Erythroblast (primary cell): ENCODE measurements around the gene CMBL.
"Not testable (repeated sequence)": the region's sequence is repeated elsewhere in the genome, so short reads cannot be mapped to it uniquely, and the experiment has no call there.

Experiments used
- DNase-seq, 2 experiments: peaks; one replicate each; lab custom pipeline; 2025; lab: John Stamatoyannopoulos, UW
- GATA1 ChIP-seq: IDR thresholded peaks from 2 replicates; pipeline ENCODE4 v1.6.1; 2011; ENCODE audit warnings: low read depth, mild to moderate bottlenecking, control low read depth, low read length, moderate library complexity
- POLR2A ChIP-seq: IDR thresholded peaks from 2 replicates; pipeline ENCODE4 v1.6.1; 2011; ENCODE audit warnings: mild to moderate bottlenecking, low read length

CMBL gene

DNA sequence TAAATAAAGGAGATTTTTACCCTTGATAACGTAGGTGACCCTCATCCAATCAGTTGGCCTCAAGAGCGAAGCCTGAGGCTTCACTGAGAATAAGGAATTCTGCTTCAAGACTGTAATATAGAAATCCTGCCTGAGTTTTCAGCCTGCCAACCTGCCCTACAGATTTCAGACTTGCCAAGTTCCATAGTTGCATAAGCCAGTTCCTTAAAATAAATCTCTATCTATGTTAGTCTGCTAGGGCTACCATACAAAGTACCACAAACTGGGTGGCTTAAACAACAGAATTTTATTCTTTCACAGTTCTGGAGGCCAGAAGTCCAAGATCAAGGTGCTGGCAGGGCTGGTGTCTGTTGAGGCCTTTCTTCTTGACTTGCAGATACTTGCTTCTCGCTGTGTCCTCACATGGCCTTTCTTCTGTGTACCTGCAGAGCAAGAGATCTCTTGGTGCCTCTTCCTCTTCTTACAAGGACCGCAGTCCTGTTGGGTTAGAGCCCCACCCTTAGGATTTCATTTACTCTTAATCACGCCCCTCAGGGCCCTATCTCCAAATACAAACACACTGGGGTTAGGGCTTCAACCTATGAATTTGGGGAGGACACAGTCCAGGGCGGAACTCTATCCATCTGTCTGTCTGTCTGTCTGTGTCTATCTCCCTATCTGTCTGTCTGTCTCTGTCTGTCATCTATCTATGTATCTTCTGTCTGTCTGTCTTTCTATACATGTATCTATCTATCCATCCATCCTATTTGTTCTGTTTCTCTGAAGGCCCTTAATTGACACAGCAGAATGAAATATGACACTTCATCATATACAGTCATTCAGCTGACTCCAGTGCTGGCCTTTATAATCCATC lies 17.0 kb upstream of the CMBL start:
- no peak for DNase-seq
- TF ChIP-seq POLR2A, result no peak
- no peak for TF ChIP-seq GATA1

DNA sequence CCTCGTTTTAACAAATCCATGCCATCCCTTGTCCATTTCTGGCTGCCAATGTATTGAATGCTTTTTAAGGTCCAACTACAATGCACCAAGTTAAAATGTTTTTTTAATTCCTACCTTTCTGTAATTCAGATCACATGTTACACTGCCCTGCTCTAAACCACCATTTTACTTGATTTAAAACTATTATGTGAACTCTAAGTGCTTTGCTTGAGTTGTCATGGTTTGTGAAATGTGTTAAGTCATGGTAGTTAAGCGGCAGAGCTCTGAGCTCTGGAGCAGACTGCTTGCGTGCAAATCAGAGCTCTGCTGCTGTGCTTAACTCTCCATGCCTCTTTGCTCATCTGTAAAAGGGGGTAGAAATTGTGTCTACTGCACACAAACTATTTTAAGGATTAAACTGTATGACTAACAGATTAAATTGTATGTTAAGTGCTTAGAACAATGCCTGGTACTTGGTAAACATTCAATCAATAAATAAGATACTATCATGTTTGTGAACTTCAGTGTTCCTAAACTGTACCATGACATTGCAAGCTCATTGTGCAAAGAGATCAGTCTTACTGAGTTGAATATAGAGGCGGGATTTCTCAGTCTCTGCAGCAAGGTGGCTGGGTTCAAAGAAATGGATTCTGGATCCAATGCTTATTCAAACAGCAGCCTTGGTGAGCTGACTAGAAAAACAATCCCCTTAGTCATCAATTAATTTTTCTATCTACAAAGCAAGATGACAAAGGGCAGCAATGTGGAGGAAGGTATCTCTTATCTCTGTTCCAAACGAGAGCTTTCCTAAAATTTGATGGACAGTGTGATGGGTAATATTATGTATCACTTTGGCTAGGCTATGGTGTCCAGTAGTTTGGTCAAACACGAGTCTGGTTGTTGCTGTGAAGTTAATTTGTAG lies 16.1 kb upstream of the CMBL start:
- DNase-seq, result no peak
- TF ChIP-seq POLR2A, result no peak
- no peak for TF ChIP-seq GATA1

DNA sequence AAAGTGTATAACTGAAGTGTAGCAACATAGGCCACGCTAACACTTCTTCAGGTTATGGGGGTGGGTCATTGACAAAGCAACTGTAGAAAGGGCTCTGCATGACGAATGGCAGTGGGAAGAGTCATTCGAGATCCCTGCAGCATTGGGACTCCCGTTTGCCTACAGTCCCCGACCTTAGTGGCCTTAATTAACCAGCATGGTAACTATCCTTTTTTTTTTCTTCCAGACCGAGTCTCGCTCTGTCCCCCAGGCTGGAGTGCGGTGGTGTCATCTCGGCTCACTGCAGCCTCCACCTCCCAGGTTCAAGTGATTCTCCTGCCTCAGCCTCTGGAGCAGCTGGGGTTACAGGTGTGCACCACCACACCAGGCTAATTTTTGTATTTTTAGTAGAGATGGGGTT lies 14.2 kb upstream of the CMBL start:
- TF ChIP-seq GATA1 (no peak), POLR2A (no peak)
- no peak for DNase-seq

DNA sequence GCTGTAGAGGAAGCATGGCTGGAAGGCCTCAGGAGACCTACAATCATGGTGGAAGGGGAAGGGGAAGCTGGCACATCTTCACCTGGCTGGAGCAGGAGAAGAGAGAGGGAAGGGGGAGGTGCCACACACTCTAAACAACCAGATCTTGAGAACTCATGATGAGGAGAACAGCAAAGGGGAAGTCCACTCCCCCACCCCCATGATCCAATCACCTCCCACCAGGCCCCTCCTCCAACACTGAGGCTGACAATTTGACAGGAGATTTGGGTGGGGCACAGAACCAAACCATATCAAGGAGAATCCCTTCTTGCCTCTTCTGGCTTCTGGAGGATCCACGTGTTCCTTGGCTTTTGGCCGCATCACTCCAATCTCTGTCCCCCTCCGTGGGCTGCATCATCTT lies 13.1 kb upstream of the CMBL start:
- no peak for DNase-seq
- TF ChIP-seq POLR2A (no peak), GATA1 (no peak)

DNA sequence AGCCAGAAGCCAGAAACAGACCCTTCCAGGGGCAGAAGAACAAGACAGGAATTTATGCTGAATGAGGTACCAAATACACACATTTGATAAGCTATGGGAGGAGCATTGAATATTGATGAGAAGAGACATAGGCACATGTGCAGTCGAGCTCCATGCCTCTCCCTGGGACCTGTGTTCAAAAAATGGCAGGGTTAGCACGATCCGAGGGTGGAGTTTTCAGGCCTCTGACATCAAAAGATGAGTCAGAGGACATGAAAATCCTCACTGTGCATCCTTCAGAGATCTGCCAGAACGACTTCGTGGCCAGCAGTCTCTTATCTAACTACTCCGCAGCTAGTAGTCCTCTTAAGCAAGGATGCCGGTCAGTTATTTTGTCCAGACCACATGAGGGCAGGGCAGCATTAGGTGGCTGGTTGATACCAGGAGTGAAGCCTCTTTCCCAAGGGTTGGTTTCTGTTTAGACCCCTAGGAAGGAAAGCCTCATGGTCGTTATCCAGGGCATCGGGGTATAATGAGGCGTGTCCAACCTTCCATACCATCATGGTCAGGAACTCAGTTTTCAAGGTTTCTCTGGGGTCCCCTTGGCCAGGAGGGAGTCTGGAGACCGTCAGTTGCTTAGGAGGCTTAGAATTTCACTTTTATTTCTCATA lies 11.6 kb upstream of the CMBL start:
- TF ChIP-seq GATA1, result no peak
- TF ChIP-seq POLR2A, result no peak
- peak; percentile 62 to 65 for DNase-seq

DNA sequence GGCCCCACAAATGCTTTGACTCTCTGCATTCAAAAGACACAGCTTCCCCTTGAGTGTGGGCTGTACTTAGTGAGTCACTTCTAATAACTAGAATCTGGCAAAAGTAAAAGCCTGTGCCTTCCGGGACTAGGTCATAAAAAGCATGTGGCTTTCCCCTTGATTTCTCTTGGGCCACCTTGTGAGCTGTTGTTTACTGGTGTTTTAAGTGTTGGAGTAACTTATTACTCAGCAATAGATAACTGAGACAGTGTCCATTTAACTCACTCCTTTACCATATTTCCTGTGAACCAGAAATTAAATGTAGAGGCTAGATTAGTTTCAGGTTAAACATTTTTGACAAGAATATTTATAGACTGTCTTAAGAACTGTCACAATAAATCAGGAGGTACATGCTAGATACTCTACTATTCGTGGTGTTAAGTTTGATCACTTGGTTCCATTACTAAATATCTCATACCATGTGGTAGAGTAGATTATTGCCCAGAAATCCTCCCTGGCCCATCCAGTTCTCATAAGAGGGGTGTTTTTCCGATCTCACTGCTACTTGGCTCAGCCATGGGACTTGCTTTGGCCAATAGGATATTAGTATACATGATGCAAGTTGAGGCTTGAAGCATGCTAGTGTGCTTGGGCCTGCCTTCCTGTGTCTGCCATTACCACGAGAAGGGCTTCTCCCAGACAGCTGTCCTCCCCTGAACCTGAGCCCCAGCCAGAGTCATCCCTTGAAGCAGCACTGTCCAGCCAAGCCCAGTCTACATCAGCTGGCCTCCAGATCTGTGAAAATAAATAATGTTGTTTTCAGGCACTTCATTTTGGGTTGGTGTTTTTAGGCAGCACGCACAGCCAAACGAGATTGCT lies 10.4 kb upstream of the CMBL start:
- no peak for TF ChIP-seq GATA1
- no peak for TF ChIP-seq POLR2A
- DNase-seq, result no peak

DNA sequence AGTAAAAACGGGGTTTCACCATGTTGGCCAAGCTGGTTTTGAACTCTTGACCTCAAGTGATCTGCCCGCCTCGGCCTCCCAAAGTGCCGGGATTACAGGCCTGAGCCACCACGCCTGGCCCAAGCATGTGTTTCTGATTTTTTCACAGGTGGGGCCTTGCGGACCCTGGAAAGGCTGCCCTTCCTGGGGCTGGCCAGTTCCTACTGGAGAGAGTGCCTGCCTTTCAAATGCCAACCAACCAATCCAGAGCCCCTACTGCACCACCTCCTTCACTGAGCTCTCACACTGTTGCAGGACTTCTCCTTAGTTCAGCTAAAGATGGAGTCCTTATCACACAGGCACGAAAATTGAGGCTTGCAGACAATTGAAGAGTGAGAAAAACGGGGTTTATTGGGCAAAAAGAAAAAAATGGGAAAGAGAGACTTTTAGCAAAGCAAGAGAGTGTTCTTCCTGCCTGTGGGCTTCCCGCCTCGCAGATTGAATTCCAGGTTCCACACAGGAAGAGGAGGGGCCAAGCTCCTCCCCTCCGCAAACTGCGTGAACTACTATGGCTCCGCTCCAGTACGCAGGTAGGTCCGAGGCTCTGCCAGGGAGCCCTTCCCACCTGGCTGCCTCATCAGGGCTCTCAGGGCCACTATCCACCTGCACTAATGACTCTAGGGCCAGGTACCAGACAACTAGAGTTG lies 8.3 kb upstream of the CMBL start:
- TF ChIP-seq POLR2A (no peak), GATA1 (no peak)
- no peak for DNase-seq

DNA sequence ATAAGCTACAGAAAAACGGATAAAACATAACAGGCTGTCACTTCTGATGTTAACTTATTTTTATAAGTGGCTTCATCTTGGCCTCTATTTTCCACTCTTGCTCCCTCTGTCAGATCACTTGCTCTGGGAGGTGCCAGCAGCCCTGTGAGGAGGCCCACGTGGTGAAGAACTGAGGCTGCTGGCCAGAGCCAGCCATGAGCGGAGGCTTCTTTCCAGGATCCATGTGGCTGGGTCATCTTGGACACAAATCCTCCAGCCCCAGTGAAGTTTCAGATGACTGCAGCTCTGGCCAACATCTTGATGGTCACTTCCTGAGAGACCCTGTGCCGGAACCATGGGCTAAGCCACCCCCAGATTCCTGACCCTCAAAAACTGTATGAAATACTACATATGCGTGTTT lies 7.5 kb upstream of the CMBL start:
- no peak for DNase-seq
- TF ChIP-seq GATA1 (no peak), POLR2A (no peak)

DNA sequence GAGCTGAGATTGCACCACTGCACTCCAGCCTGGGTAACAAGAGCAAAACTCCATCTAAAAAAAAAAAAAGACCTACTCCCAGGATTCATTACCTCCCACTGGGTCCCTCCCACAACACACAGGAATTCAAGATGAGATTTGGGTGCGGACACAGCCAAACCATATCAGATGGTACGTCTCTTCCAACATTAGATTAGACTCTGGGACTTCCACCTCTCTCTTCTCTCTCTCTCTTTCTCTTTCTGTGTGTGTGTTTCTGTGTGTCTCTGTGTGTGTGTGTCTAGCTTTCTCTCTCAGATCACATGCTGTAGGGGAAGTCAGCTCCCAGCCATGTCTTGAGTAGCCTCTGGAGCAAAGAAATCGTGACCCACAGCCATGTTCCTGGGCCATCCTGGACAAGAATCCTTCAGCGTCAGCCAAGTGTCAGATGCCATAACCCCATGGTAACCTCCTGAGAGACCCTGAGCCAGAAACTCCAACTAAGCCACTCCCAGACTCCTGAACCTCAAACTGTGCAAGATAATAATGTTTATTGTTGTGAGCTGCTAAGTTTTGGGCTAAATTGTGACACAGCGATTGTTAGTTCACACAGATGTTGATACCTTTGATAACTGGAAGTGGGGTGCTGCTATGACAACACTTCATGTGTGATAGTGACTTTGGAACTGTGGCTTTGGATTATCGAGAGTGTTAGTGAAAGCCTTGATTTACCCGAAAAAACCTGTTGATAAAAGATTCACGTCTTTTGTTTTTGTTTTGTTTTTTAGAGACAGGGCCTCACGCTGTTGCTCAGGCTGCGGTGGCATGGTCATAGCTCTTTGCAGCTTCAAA lies 4.1 kb upstream of the CMBL start:
- peak in 1 of 2 experiments; percentile 23 for DNase-seq
- TF ChIP-seq POLR2A (no peak), GATA1 (no peak)

DNA sequence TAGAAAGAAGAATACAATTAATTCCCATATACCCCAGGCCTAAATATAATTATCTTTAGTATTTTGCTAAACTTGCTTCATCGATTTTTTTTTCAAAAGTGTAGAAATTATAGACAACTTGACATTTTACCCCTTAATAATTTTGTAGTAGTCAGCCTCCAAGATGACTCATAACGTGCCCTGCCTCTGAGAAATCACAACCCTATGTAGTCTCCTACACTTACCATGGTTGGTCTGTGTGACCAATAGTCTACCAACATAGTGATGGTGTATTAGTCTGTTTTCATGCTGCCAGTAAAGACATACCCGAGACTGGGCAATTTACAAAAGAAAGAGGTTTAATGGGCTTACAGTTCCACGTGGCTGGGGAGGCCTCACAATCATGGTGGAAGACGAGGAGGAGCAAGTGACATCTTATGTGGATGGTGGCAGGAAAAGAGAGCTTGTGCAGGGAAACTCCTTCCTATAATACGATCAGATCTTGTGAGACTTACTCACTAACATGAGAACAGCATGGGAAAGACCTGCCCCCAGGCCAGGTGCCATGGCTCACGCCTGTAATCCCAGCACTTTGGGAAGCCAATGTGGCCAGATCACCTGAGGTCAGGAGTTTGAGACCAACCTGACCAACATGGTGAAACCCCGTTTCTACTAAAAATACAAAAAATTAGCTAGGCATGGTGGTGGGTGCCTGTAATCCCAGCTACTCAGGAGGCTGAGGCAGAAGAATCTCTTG lies 3.3 kb upstream of the CMBL start:
- not testable (repeated sequence) for DNase-seq
